ENCODE data around the gene RALGDS.

The RALGDS gene

GRCh38 chr9:133124123-133124906 is 3.3 kb upstream of the RALGDS start:
- ChIA-PET CTCF (interaction anchor here (1.1 kb wide), 1 partner anchor 23 kb away, joined by 6 read pairs; no protein-coding TSS in a partner anchor), POLR2A (no interaction called here)

GRCh38 chr9:133122935-133123611 is 2.0 kb upstream of the RALGDS start:
- Histone ChIP-seq H3K27ac (ENCODE audit: extremely low read depth, low read depth, low read length) (no peak overlapping the region), H3K4me1 (ENCODE audit: control insufficient read depth, insufficient read depth, low read length) (peaks cover 7% of the 10 kb centered on the region; the same call in 1 of the 2 replicates), H3K9me3 (ENCODE audit: control insufficient read depth, insufficient read depth, low read depth, low read length) (no peaks in the 10 kb centered on the region), H3K4me3 (ENCODE audit: low read depth, low read length) (no peak overlapping the region), H3K36me3 (ENCODE audit: control insufficient read depth in 2 of 2, insufficient read depth in 1 of 2, low read length in 2 of 2) (peaks cover 0 to 4% of the 10 kb centered on the region in 2 experiments; a peak in 1 of 3 replicates)
- ChIA-PET POLR2A (interaction anchor here (0.9 to 1.1 kb wide), 3 partner anchors 10 to 92 kb away, joined by 3 to 5 read pairs (median 3); partner anchors contain the start of gene GTF3C5), CTCF (interaction anchor here (0.6 to 2.1 kb wide), 7 partner anchors 17 to 360 kb away, joined by 3 to 15 read pairs (median 4); no protein-coding TSS in a partner anchor)
- peak; percentile 64 for TF ChIP-seq SP2 (tag by site-specific recombination; IDR thresholded peaks at IDR 0.05)
- peak; percentile 72 for TF ChIP-seq ZBTB20 (tag by site-specific recombination; IDR thresholded peaks at IDR 0.05)
- TF ChIP-seq TSHZ1 (tag by site-specific recombination; IDR thresholded peaks at IDR 0.05; ENCODE audit: borderline replicate concordance), result no peak
- 0 out of 2 replicates have a peak, but pooled peaks have one; percentile 20 for TF ChIP-seq KLF1 (tag by site-specific recombination; IDR thresholded peaks at IDR 0.05)
- 0 out of 2 replicates have a peak, but pooled peaks have one; percentile 36 for TF ChIP-seq OSR2 (tag by site-specific recombination; IDR thresholded peaks at IDR 0.05)

More at GRCh38 chr9:133124123-133124906, 3.3 kb upstream of the RALGDS start:
- H3K27ac ChIP-seq (ENCODE audit: extremely low read depth, low read depth, low read length), result no peak overlapping the region
- peaks cover 7% of the 10 kb centered on the region; the same call in 1 of the 2 replicates for H3K4me1 ChIP-seq (ENCODE audit: control insufficient read depth, insufficient read depth, low read length)
- H3K9me3 ChIP-seq (ENCODE audit: control insufficient read depth, insufficient read depth, low read depth, low read length), result no peaks in the 10 kb centered on the region
- H3K4me3 ChIP-seq (ENCODE audit: low read depth, low read length), result no peak overlapping the region
- TF ChIP-seq KLF10 (tag by site-specific recombination; IDR thresholded peaks at IDR 0.05) (no peak), ZNF768 (tag by site-specific recombination; IDR thresholded peaks at IDR 0.05) (peak; percentile 41; the same call in 1 of the 2 replicates), ZNF654 (tag by site-specific recombination; IDR thresholded peaks at IDR 0.05; ENCODE audit: low read depth) (no peak), ZBTB26 (tag by site-specific recombination; optimal IDR thresholded peaks at IDR 0.05) (peak; percentile 9), ZNF692 (tag by site-specific recombination; IDR thresholded peaks at IDR 0.05) (no peak), ZNF175 (tag by site-specific recombination; IDR thresholded peaks at IDR 0.05) (0 out of 2 replicates have a peak, but pooled peaks have one; percentile 21), ZNF560 (tag by site-specific recombination; IDR thresholded peaks at IDR 0.05; ENCODE audit: borderline replicate concordance) (no peak), ZNF121 (tag by site-specific recombination; IDR thresholded peaks at IDR 0.05) (peak; percentile 99), ELK4 (IDR thresholded peaks at IDR 0.05; ENCODE audit: borderline replicate concordance, low read depth, low read length) (no peak), ZNF146 (tag by site-specific recombination; IDR thresholded peaks at IDR 0.05) (0 out of 2 replicates have a peak, but pooled peaks have one; percentile 18), ZNF48 (tag by site-specific recombination; IDR thresholded peaks at IDR 0.05) (0 out of 2 replicates have a peak, but pooled peaks have one; percentile 67), ZSCAN4 (tag by site-specific recombination; IDR thresholded peaks at IDR 0.05) (peak; percentile 70), ZNF664 (tag by site-specific recombination; IDR thresholded peaks at IDR 0.05) (no peak)
- no peaks in the 10 kb centered on the region for H3K36me3 ChIP-seq (ENCODE audit: control insufficient read depth in 2 of 2, insufficient read depth in 1 of 2, low read length in 2 of 2)
